ENCODE data around the gene GABARAP. TPM values are rescaled to one million over a fixed set of nuclear protein-coding genes. Genes with fewer than 3 reads are reported as not detected.
A peak's percentile ranks its signal among the peaks of the same experiment; 100 is the strongest.

The GABARAP gene
- polyA plus RNA-seq, 1 donor (not counting 4 experiments of a cell fraction or from before 2014, with no cell fraction given): 271 TPM

- Histone ChIP-seq H2AFZ (ENCODE audit: control insufficient read depth, low read length) (no peak overlapping the region), H4K20me1 (ENCODE audit: control insufficient read depth, extremely low read depth, insufficient read depth, low read length) (no peaks in the 10 kb centered on the region), H3K4me3 (ENCODE audit: control insufficient read depth in 2 of 3, extremely low read depth in 1 of 3, insufficient read depth in 2 of 3, low read depth in 1 of 3, low read length in 3 of 3) (no peak overlapping the region), H3K9ac (ENCODE audit: control insufficient read depth, extremely low read depth, insufficient read depth, low read length) (no peak overlapping the region), H3K9me1 (ENCODE audit: control insufficient read depth, extremely low read depth, insufficient read depth, low read length) (no peaks in the 10 kb centered on the region), H3K36me3 (ENCODE audit: control insufficient read depth in 2 of 2, extremely low read depth in 1 of 2, insufficient read depth in 2 of 2, low read length in 2 of 2) (peaks cover 20 to 30% of the 10 kb centered on the region in 2 experiments), H3K4me1 (ENCODE audit: control insufficient read depth, extremely low read depth, insufficient read depth, low read length) (peaks cover 33% of the 10 kb centered on the region), H3K27me3 (ENCODE audit: control insufficient read depth, extremely low read depth, insufficient read depth, low read length) (no peaks in the 10 kb centered on the region), H3K4me2 (ENCODE audit: control insufficient read depth, extremely low read depth, insufficient read depth, low read depth, low read length) (peak overlapping the region; percentile 86), H3K9me3 (ENCODE audit: control insufficient read depth, low read depth, low read length) (no peaks in the 10 kb centered on the region), H3K79me2 (ENCODE audit: control insufficient read depth, insufficient read depth, low read length) (peaks cover 40% of the 10 kb centered on the region), H3K27ac (ENCODE audit: control insufficient read depth, insufficient read depth, low read length) (no peak overlapping the region)
- TF ChIP-seq EZH2 (IDR thresholded peaks at IDR 0.05; ENCODE audit: low read length): no peak
- no peak for TF ChIP-seq CTCF (optimal IDR thresholded peaks at IDR 0.05 in 1 of 3, IDR thresholded peaks at IDR 0.05 in 1 of 3, conservative IDR thresholded peaks at IDR 0.05 in 1 of 3; ENCODE audit: extremely low read depth in 1 of 3, insufficient read depth in 2 of 3, low read length in 3 of 3)
- no peak for FAIRE-seq
- dilution Hi-C loops (cut with MboI; ENCODE audit: extremely low pct_ligation_motif_present, low sequenced_read_pairs): no loop called here
- DNase-seq (ENCODE audit: low read depth, low spot score): no peak
Measured at GRCh38 chr17:7240375-7240774, 1.9 kb downstream of the GABARAP start.

- no peak for TF ChIP-seq CTCF (optimal IDR thresholded peaks at IDR 0.05 in 1 of 3, IDR thresholded peaks at IDR 0.05 in 1 of 3, conservative IDR thresholded peaks at IDR 0.05 in 1 of 3; ENCODE audit: extremely low read depth in 1 of 3, insufficient read depth in 2 of 3, low read length in 3 of 3)
- TF ChIP-seq EZH2 (IDR thresholded peaks at IDR 0.05; ENCODE audit: low read length): no peak
- peak; percentile 94 for DNase-seq (ENCODE audit: low read depth, low spot score)
- H3K36me3 ChIP-seq (ENCODE audit: control insufficient read depth in 2 of 2, extremely low read depth in 1 of 2, insufficient read depth in 2 of 2, low read length in 2 of 2): peaks cover 20 to 35% of the 10 kb centered on the region in 2 experiments
- H3K27me3 ChIP-seq (ENCODE audit: control insufficient read depth, extremely low read depth, insufficient read depth, low read length): no peaks in the 10 kb centered on the region
- H4K20me1 ChIP-seq (ENCODE audit: control insufficient read depth, extremely low read depth, insufficient read depth, low read length): no peaks in the 10 kb centered on the region
- H3K4me2 ChIP-seq (ENCODE audit: control insufficient read depth, extremely low read depth, insufficient read depth, low read depth, low read length): peak within 1 kb of the TSS; percentile 86
- dilution Hi-C loops (cut with MboI; ENCODE audit: extremely low pct_ligation_motif_present, low sequenced_read_pairs): no loop called here
- peak within 1 kb of the TSS; percentile 84 for H3K27ac ChIP-seq (ENCODE audit: control insufficient read depth, insufficient read depth, low read length)
- H2AFZ ChIP-seq (ENCODE audit: control insufficient read depth, low read length): no peak within 1 kb of the TSS
- H3K79me2 ChIP-seq (ENCODE audit: control insufficient read depth, insufficient read depth, low read length): peaks cover 40% of the 10 kb centered on the region
- H3K4me3 ChIP-seq (ENCODE audit: control insufficient read depth in 2 of 3, extremely low read depth in 1 of 3, insufficient read depth in 2 of 3, low read depth in 1 of 3, low read length in 3 of 3): peak within 1 kb of the TSS; percentile 87 to 95 (median 90)
- peak within 1 kb of the TSS; percentile 97 for H3K9ac ChIP-seq (ENCODE audit: control insufficient read depth, extremely low read depth, insufficient read depth, low read length)
- H3K4me1 ChIP-seq (ENCODE audit: control insufficient read depth, extremely low read depth, insufficient read depth, low read length): peaks cover 41% of the 10 kb centered on the region
- H3K9me3 ChIP-seq (ENCODE audit: control insufficient read depth, low read depth, low read length): no peaks in the 10 kb centered on the region
- H3K9me1 ChIP-seq (ENCODE audit: control insufficient read depth, extremely low read depth, insufficient read depth, low read length): no peaks in the 10 kb centered on the region
- FAIRE-seq: peak; percentile 92
Measured at GRCh38 chr17:7239091-7240027, 2.9 kb downstream of the GABARAP start, which contains the start of gene PHF23. PHF23 (minus strand) TSS chr17:7239457; CDS start chr17:7239279, 178 bp downstream.
